K562 (cell line): Measurements from ENCODE around the gene OR10D3. TPM values are rescaled to one million over a fixed set of nuclear protein-coding genes. Genes with fewer than 3 reads are reported as not detected.

Experiments used
- CSDE1 ChIP-seq, 2 experiments: fragments of 450-650 bp; IDR thresholded peaks; 2 replicates each; pipeline ENCODE4 v1.6.1; 2016; ENCODE audit warnings: mild to moderate bottlenecking in 1 of 2
- ESRRB ChIP-seq: fragments of 250-450 bp; sonication (Bioruptor Pico); IDR thresholded peaks from 2 replicates; pipeline ENCODE4 v1.5.0; 2020; ENCODE audit warnings: mild to moderate bottlenecking, moderate library complexity, borderline replicate concordance
- FOS ChIP-seq: IDR thresholded peaks from 3 replicates; pipeline ENCODE4 v1.6.1; 2011; ENCODE audit not compliant: insufficient read length; ENCODE audit errors: extremely low read depth
- FOXA3 ChIP-seq, 2 experiments: fragments of 450-650 bp in 1 of 2; sonication (generic) in 1 of 2; formaldehyde crosslinking; IDR thresholded peaks in 1 of 2; conservative IDR thresholded peaks in 1 of 2; 2 replicates each; pipeline versions ENCODE4 v1.4.0 to v1.8.0; 2020 to 2022; ENCODE audit warnings: mild to moderate bottlenecking in 2 of 2, missing genetic modification reagents in 1 of 2
- HDAC8 ChIP-seq: fragments of 450-650 bp; IDR thresholded peaks from 2 replicates; pipeline ENCODE4 v1.6.1; 2016; ENCODE audit warnings: mild to moderate bottlenecking, missing genetic modification characterization, moderate library complexity, missing compliant biosample characterization
- NR2F6 ChIP-seq: fragments of 450-650 bp; formaldehyde crosslinking; IDR thresholded peaks from 2 replicates; pipeline ENCODE4 v1.4.0; 2020; ENCODE audit warnings: mild to moderate bottlenecking
- SMAD2 ChIP-seq: fragments of 150-350 bp; IDR thresholded peaks from 2 replicates; pipeline ENCODE4 v1.6.1; 2014; ENCODE audit warnings: low read depth, mild to moderate bottlenecking, low read length
- SMAD4 ChIP-seq: fragments of 250-450 bp; sonication (Bioruptor Pico); conservative IDR thresholded peaks from 2 replicates; pipeline ENCODE4 v1.8.0; 2021; ENCODE audit warnings: inconsistent platforms, mild to moderate bottlenecking, moderate library complexity
- SREBF1 ChIP-seq: fragments of 150-350 bp; IDR thresholded peaks from 2 replicates; pipeline ENCODE4 v1.6.1; 2014; ENCODE audit warnings: antibody characterized with exemption, low read depth, low read length, borderline replicate concordance
- ZC3H4 ChIP-seq: sonication (generic); formaldehyde crosslinking; IDR thresholded peaks from 2 replicates; pipeline ENCODE4 v1.9.0; 2021; ENCODE audit warnings: missing genetic modification reagents, borderline replicate concordance
- ZHX1 ChIP-seq: fragments of 150-350 bp; conservative IDR thresholded peaks from 2 replicates; pipeline ENCODE4 v1.6.1; 2014; ENCODE audit warnings: low read length
- polyA plus RNA-seq, 8 experiments: library from polyadenylated mRNA; depleted of rRNA in 4 of 8; stranded (reverse) in 5 of 8; unstranded in 3 of 8; fragments of >200 nt; fragmentation: Nextera tagmentation in 2 of 8; fragmentation: Illumina TruSeq in 1 of 8; extraction: Ambion mirVana in 2 of 8; extraction: Trizol in 1 of 8; gene quantifications; 2 replicates each; pipeline versions ENCODE4 v1.2.1 to v1.2.3, GENCODE V29; 2011 to 2014; ENCODE audit warnings: inconsistent platforms in 1 of 8, missing spikeins in 1 of 8
- total RNA-seq, 7 experiments: library from RNA; depleted of rRNA in 6 of 7; stranded (reverse); fragments of >200 nt in 6 of 7; fragmentation: Illumina TruSeq in 2 of 7; extraction: Trizol in 2 of 7; gene quantifications; 2 replicates each; pipeline versions ENCODE4 v1.2.1 to v1.2.3, GENCODE V29; 2011 to 2021; ENCODE audit warnings: low replicate concordance in 1 of 7

OR10D3 gene
- total and polyA plus RNA-seq, 9 of the 15 experiments (the other 6 are each of a cell fraction or from before 2014, with no cell fraction given), result 0.07 to 2.9 (median 0.80) TPM; not detected in 1

- 0 out of 2 replicates have a peak, but pooled peaks have one; percentile 48 for TF ChIP-seq HDAC8 (tag)
- TF ChIP-seq ZC3H4, result no peak
- TF ChIP-seq SMAD2, result no peak
- TF ChIP-seq ESRRB, result no peak
- no peak for TF ChIP-seq CSDE1 (IDR thresholded peaks at IDR 0.05)
- peak; percentile 28 for TF ChIP-seq SMAD4 (CRISPR knock-in tag)
- TF ChIP-seq NR2F6 (CRISPR knock-in tag), result no peak
- no peak for TF ChIP-seq ZHX1
- TF ChIP-seq FOXA3 (CRISPR knock-in tag; conservative IDR thresholded peaks at IDR 0.05 in 1 of 2, IDR thresholded peaks at IDR 0.05 in 1 of 2), result no peak
- TF ChIP-seq FOS, result no peak
- TF ChIP-seq SREBF1, result no peak
Measured at GRCh38 chr11:124225471-124225870, 42.3 kb downstream of the OR10D3 start (continued).
